Aortic smooth muscle cell (primary cell): ENCODE results near the gene RAD9A. TPM values are rescaled to one million over a fixed set of nuclear protein-coding genes. Genes with fewer than 3 reads are reported as not detected.

Experiments used
- total RNA-seq: library from RNA; depleted of rRNA; stranded (reverse); fragments of >200 nt; gene quantifications from 2 replicates; pipeline ENCODE4 v1.2.3, GENCODE V29; 2014

RAD9A gene
- 5.2 and 5.8 TPM in 2 replicates for total RNA-seq

DNA sequence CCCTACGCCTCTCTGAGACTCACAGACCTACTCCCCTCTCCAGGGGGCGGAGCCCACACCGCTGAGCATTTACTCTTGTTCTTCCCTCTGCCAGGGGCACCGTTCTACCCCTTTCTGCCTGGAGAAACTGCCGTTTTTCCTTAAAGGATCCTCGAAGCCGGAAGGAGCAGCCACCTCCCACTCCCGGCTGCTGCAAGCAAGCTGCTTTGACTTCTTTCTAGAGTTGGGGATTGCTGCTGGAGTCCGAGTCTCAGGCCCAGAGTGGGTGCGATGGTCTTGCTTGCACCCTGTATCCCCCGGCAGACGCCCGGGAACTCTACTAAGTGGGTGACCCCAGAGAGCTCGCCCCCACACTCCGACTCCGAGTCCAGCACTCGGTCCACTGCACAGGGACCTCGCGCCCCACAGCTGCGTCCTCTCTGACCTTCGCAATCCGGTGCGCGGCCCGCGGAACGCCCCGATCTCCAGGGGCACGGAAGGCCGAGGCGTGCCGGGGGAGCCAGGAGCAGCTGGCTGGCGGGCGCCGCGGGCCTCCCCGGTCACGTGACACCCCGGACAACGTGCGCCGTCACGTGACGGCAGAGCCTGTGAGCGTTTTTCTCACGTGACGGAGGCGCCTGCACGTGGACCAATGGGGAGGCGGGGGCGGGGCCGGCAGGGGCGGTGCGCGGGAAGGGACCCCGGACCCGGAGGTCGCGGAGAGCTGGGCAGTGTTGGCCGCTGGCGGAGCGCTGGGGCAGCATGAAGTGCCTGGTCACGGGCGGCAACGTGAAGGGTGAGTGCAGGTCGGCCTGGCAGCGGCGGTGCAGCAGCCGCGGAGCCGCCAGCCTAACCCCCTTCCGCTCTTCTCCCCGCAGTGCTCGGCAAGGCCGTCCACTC lies at the start of gene RAD9A:
TSS of gene RAD9A (plus strand) at position 683 of the 879 bp plus-strand sequence. CDS start at position 742, 59 bp downstream.

DNA sequence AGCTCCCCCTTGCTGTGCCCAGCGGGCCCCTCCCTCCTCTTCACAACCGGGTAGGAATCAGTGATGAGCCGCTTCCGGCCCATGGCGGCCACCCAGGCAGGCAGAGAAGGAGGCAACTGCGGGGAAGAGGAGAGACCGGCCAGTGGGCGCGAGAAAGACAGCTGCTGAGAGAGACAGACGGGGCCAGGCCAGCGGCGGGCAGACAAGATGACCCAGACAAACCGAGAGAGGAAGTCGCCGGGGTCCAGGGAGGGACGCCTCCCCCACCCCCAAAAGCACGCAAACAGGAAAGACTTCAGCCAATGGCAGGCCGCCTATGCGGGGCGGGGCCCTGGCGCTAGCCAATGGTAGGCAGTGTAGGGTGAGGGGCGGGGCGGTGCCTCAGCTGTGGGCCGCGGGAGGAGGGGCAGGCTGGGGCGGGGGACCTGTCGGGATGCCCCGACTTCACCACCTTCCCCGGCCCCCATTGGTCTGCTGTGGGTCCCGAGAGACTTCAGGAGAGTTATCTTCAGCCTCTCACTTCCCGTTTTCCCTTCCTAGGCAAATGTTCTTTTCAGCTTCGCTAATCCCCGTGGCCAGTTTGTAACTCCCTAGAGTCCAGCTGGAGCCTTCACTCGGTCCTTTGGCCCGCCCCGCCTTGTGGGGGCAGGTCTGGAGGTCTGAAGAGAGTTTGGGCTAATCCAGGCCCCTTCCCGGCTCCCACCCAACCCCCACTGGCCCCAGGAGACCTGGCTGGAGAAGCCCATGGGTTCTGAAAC lies 38.3 kb upstream of the RAD9A start, which contains the start of gene POLD4:
TSS of gene POLD4 (minus strand) at position 230 of the 758 bp plus-strand sequence. CDS start at position 83, 147 bp downstream.

GRCh38 chr11:67372993-67373647 lies 18.7 kb upstream of the RAD9A start, which contains the start of gene CLCF1:
CLCF1 (minus strand) TSS chr11:67373598; CDS start chr11:67373539, 59 bp downstream.

GRCh38 chr11:67401495-67402191 lies 9.9 kb downstream of the RAD9A start, which contains the start of gene PPP1CA:
PPP1CA (minus strand) TSS chr11:67401858; CDS start chr11:67401782, 76 bp downstream.

DNA sequence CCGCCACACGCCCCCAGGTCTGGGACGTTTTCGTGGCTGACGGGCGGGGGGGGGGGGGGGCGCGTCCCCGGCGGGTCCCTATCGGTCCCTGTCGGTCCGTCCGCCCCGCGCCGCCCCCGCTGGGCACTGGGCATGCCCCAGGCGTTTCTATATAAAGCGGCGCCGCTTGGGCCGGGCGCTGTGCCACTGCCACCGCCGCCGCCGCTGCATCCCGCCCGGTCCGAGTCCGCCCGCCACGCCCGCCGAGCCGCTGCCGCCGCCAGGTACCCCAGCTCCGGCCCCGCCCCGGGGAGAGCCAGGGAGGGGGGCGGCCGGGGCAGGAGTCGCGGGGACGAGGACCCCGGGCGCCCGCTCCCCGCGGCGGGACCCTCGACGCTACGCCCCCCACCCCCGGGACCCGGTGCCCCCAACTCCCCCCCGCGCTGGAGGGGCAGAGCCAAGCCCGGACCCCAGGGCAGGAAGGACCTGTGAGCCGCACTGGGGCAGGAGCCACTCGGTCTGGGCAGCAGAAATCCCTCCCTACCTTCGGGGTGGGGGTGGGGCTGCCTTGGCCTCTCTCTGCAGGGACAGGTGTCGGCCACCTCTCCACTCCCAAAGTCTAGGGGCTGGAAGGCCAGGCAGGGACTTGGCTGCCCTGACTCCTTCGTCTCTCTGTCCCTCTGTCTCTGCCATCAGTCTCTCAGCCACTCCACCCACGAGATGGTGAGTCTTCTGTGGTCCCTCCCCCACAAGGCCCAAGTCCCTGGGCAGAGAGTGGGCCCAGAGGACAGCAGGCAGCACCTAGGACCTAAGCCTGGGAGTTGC lies 23.9 kb downstream of the RAD9A start, which contains the start of gene CARNS1:
TSS of gene CARNS1 (plus strand) at position 178 of the 804 bp plus-strand sequence. CDS start at position 700, 522 bp downstream.

DNA sequence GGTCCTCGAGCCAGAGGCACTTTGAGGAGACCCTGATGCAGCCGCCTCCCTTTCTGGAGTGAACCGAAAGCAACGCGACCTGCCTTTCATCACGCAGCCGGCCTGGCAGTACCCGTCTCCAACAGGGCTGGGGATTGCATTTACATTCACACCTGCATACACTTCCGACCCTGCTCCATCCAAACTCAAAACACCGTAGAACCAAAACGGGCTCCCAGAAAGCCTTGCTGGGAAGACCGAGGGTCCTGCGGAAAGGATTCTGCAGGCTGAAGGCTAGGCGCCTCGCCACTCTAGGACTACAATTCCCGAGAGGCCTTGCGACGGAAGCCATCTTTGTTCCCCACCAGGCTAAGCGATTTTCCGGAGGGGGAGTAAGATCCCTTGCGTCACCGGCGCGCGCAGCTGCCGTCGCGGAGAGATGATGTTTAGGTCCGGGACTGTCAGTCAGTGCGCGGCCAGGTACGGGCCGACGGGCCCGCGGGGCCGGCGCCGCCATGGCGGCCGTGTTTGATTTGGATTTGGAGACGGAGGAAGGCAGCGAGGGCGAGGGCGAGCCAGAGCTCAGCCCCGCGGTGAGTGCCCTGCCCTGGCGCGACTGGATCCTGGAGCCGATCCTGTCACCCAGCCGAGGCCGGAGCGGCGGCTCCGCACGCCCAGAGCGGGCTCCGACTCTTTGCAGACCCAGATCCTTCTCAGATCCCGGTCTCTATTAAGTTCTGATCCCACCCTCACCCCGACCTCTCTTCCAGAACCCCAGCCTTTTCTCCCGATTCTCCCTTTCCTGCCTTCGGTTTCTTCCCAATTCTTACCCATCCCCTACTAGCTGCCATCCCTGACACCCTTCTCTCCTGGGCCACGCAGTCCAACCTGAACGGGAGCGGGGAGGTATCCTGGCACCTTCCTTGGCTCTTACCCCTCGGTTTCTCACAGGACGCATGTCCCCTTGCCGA lies 36.5 kb downstream of the RAD9A start, which contains the start of gene RPS6KB2:
TSS of gene RPS6KB2 (plus strand) at position 443 of the 950 bp plus-strand sequence. CDS start at position 495, 52 bp downstream.

GRCh38 chr11:67437082-67437808 lies 45.5 kb downstream of the RAD9A start, which contains the start of gene PTPRCAP:
PTPRCAP (minus strand) TSS chr11:67437682; CDS start chr11:67437619, 63 bp downstream.

Other genes starting within 250 kb of the RAD9A start
- 26.0 and 31.7 TPM in 2 replicates for gene GRK2, start 125.5 kb upstream of the RAD9A start, total RNA-seq
- gene ANKRD13D, start 102.7 kb upstream of the RAD9A start, total RNA-seq: 46.2 and 58.3 TPM in 2 replicates
- gene SSH3, start 88.5 kb upstream of the RAD9A start, total RNA-seq: 8.9 and 11.1 TPM in 2 replicates
- gene POLD4, start 38.4 kb upstream of the RAD9A start, total RNA-seq: 38.7 and 39.3 TPM in 2 replicates
- gene CLCF1, start 18.4 kb upstream of the RAD9A start, total RNA-seq: 4.7 and 7.7 TPM in 2 replicates
- gene PPP1CA, start 9.9 kb downstream of the RAD9A start, total RNA-seq: 146 and 165 TPM in 2 replicates
- not detected in 2 replicates for gene TBC1D10C, start 12.1 kb downstream of the RAD9A start, total RNA-seq
- gene CARNS1, start 23.7 kb downstream of the RAD9A start, total RNA-seq: 0.13 and 0.75 TPM in 2 replicates
- 42.8 and 53.8 TPM in 2 replicates for gene RPS6KB2, start 36.5 kb downstream of the RAD9A start, total RNA-seq
- 0.25 and 0.26 TPM in 2 replicates for gene PTPRCAP, start 45.7 kb downstream of the RAD9A start, total RNA-seq
- gene CORO1B, start 51.5 kb downstream of the RAD9A start, total RNA-seq: 128 and 130 TPM in 2 replicates
- not detected in 2 replicates for gene GPR152, start 60.7 kb downstream of the RAD9A start, total RNA-seq
- gene CABP4, start 63.4 kb downstream of the RAD9A start, total RNA-seq: 0.19 and 0.26 TPM in 2 replicates
- gene TMEM134, start 77.3 kb downstream of the RAD9A start, total RNA-seq: 20.5 and 21.1 TPM in 2 replicates
- gene AIP, start 91.0 kb downstream of the RAD9A start, total RNA-seq: 87.0 and 102 TPM in 2 replicates
- gene PITPNM1, start 113.4 kb downstream of the RAD9A start, total RNA-seq: 28.8 and 41.4 TPM in 2 replicates
- 15.4 and 16.2 TPM in 2 replicates for gene CDK2AP2, start 116.2 kb downstream of the RAD9A start, total RNA-seq
- not detected in 2 replicates for gene CABP2, start 131.5 kb downstream of the RAD9A start, total RNA-seq
- gene GSTP1, start 191.8 kb downstream of the RAD9A start, total RNA-seq: 1,013 and 1,126 TPM in 2 replicates
- gene NDUFV1, start 214.9 kb downstream of the RAD9A start, total RNA-seq: 164 and 209 TPM in 2 replicates
- gene NUDT8, start 238.0 kb downstream of the RAD9A start, total RNA-seq: 5.1 and 7.3 TPM in 2 replicates
- gene TBX10, start 247.8 kb downstream of the RAD9A start, total RNA-seq: not detected in 2 replicates